H1 (cell line): ENCODE measurements around the gene IFT20. TPM values are rescaled to one million over a fixed set of nuclear protein-coding genes. Genes with fewer than 3 reads are reported as not detected.

ENCODE experiments used
- CTCF ChIA-PET: fragments of 300-600 bp; sonication (Branson Sonifier 250); formaldehyde crosslinking; loops from one replicate; lab custom pipeline; 2021; ENCODE audit not compliant: partially characterized antibody; lab: Charles Lee
- POLR2A ChIA-PET: fragments of 300-600 bp; sonication (Branson Sonifier 250); formaldehyde crosslinking; loops from one replicate; lab custom pipeline; 2021; ENCODE audit warnings: inconsistent platforms; ENCODE audit not compliant: partially characterized antibody; lab: Charles Lee
- DNase-seq, 2 experiments: peaks; one replicate each; pipeline versions ENCODE4 v3.0.0 to v3.0.0-alpha.2; 2010 to 2022; ENCODE audit warnings: low spot score in 2 of 2, low read depth in 1 of 2, mixed read lengths in 1 of 2
- FAIRE-seq: peaks from 2 replicates; lab custom pipeline; 2011; peaks lifted over from hg19 to GRCh38; lab: Jason Lieb, UNC
- H2AFZ ChIP-seq: 2 replicates; pipeline ENCODE4 v1.8.1; 2012; ENCODE audit warnings: low read length, inconsistent platforms
- H2AK5ac ChIP-seq: 2 replicates; pipeline ENCODE4 v1.6.1; 2013; ENCODE audit warnings: low read depth, low read length
- H2BK120ac ChIP-seq: replicated peaks from 2 replicates; pipeline ENCODE3; 2013; ENCODE audit warnings: low read depth, low read length, inconsistent platforms
- H2BK12ac ChIP-seq: 2 replicates; pipeline ENCODE4 v1.6.1; 2013; ENCODE audit warnings: low read depth, low read length
- H2BK15ac ChIP-seq: 2 replicates; pipeline ENCODE4 v1.6.1; 2013; ENCODE audit warnings: low read length
- H2BK20ac ChIP-seq: 2 replicates; pipeline ENCODE4 v1.6.1; 2013; ENCODE audit warnings: low read length
- H2BK5ac ChIP-seq: 2 replicates; pipeline ENCODE4 v1.6.1; 2013; ENCODE audit warnings: low read depth, low read length
- H3K14ac ChIP-seq: 2 replicates; pipeline ENCODE4 v1.6.1; 2013; ENCODE audit warnings: inconsistent platforms; ENCODE audit not compliant: insufficient read length
- H3K18ac ChIP-seq: 2 replicates; pipeline ENCODE4 v1.6.1; 2013; ENCODE audit warnings: low read length; ENCODE audit errors: extremely low read depth
- H3K23ac ChIP-seq: 2 replicates; pipeline ENCODE4 v1.6.1; 2013; ENCODE audit warnings: inconsistent platforms; ENCODE audit not compliant: insufficient read length
- H3K23me2 ChIP-seq: 2 replicates; pipeline ENCODE4 v1.6.1; 2013; ENCODE audit warnings: low read depth, low read length
- H3K27ac ChIP-seq: 2 replicates; pipeline ENCODE4 v1.6.1; 2011; ENCODE audit warnings: low read depth, low read length, inconsistent platforms
- H3K27me3 ChIP-seq, 4 experiments: replicated peaks in 1 of 4; 1 replicate in 1 of 4; 2 replicates in 3 of 4; pipeline versions ENCODE4 v1.6.1 to v1.8.1; 2011 to 2013; ENCODE audit warnings: low read length in 3 of 4, mild to moderate bottlenecking in 3 of 4, inconsistent platforms in 2 of 4, mixed read lengths in 2 of 4, moderate library complexity in 1 of 4; ENCODE audit not compliant: control insufficient read depth in 3 of 4, insufficient read depth in 3 of 4; ENCODE audit errors: extremely low read depth in 1 of 4
- H3K36me3 ChIP-seq, 4 experiments: 2 replicates each; pipeline versions ENCODE4 v1.6.1 to v1.8.1; 2011 to 2013; ENCODE audit warnings: mild to moderate bottlenecking in 4 of 4, low read length in 3 of 4, moderate library complexity in 2 of 4, control low read depth in 1 of 4, inconsistent platforms in 1 of 4; ENCODE audit not compliant: insufficient read depth in 4 of 4, control insufficient read depth in 2 of 4
- H3K4ac ChIP-seq: replicated peaks from 2 replicates; pipeline ENCODE3; 2013; ENCODE audit warnings: low read length, low read depth, mixed read lengths, inconsistent platforms; ENCODE audit not compliant: insufficient read length
- H3K4me1 ChIP-seq, 4 experiments: replicated peaks in 1 of 4; 1 replicate in 1 of 4; 2 replicates in 3 of 4; pipeline versions ENCODE4 v1.6.1 to v1.8.1; 2011 to 2013; ENCODE audit warnings: low read length in 3 of 4, inconsistent platforms in 2 of 4, mixed read lengths in 1 of 4; ENCODE audit not compliant: insufficient read depth in 4 of 4, control insufficient read depth in 3 of 4
- H3K4me2 ChIP-seq, 2 experiments: 2 replicates each; pipeline versions ENCODE4 v1.6.1 to v1.8.1; 2011 to 2013; ENCODE audit warnings: low read depth in 2 of 2, low read length in 2 of 2, control low read depth in 1 of 2, inconsistent platforms in 1 of 2, mild to moderate bottlenecking in 1 of 2; ENCODE audit not compliant: insufficient read depth in 1 of 2
- H3K4me3 ChIP-seq, 4 experiments: fragments of 200-600, 300-600 bp in 1 of 4; sonication (generic), shearing (Covaris generic), sonication (Bioruptor Twin) in 1 of 4; 2 replicates each; pipeline versions ENCODE4 v1.5.1 to v1.8.1; 2011 to 2016; ENCODE audit warnings: low read length in 4 of 4, low read depth in 3 of 4, control low read depth in 2 of 4, inconsistent platforms in 2 of 4, mild to moderate bottlenecking in 2 of 4, mixed read lengths in 1 of 4, moderate library complexity in 1 of 4; ENCODE audit not compliant: insufficient read depth in 2 of 4; ENCODE audit errors: extremely low read depth in 1 of 4
- H3K56ac ChIP-seq: replicated peaks from 2 replicates; pipeline ENCODE3; 2013; ENCODE audit warnings: low read depth, mild to moderate bottlenecking, mixed read lengths, low read length, inconsistent platforms; ENCODE audit not compliant: insufficient read length
- H3K79me1 ChIP-seq: 2 replicates; pipeline ENCODE4 v1.6.1; 2013; ENCODE audit warnings: low read depth, low read length, control low read depth
- H3K79me2 ChIP-seq, 2 experiments: 2 replicates each; pipeline versions ENCODE4 v1.6.1 to v1.8.1; 2012 to 2013; ENCODE audit warnings: low read length in 2 of 2, mild to moderate bottlenecking in 2 of 2, inconsistent platforms in 1 of 2; ENCODE audit not compliant: insufficient read depth in 2 of 2, control insufficient read depth in 1 of 2
- H3K9ac ChIP-seq, 4 experiments: replicated peaks in 1 of 4; 1 replicate in 1 of 4; 2 replicates in 3 of 4; pipeline versions ENCODE4 v1.6.1 to v1.8.1; 2011 to 2013; ENCODE audit warnings: low read depth in 3 of 4, low read length in 3 of 4, control low read depth in 2 of 4, mild to moderate bottlenecking in 2 of 4, moderate library complexity in 2 of 4, inconsistent platforms in 1 of 4; ENCODE audit errors: extremely low read depth in 1 of 4
- H3K9me3 ChIP-seq, 2 experiments: 2 replicates each; pipeline versions ENCODE4 v1.6.1 to v1.8.1; 2012 to 2013; ENCODE audit warnings: mild to moderate bottlenecking in 2 of 2, moderate library complexity in 2 of 2, control low read depth in 1 of 2, inconsistent platforms in 1 of 2, low read depth in 1 of 2, low read length in 1 of 2, mixed read lengths in 1 of 2; ENCODE audit not compliant: insufficient read depth in 2 of 2
- H4K20me1 ChIP-seq, 2 experiments: replicated peaks in 1 of 2; 2 replicates each; pipeline versions ENCODE3 to v1.8.1; 2011 to 2013; ENCODE audit warnings: inconsistent platforms in 2 of 2, low read length in 2 of 2, mild to moderate bottlenecking in 1 of 2; ENCODE audit not compliant: insufficient read depth in 2 of 2, control insufficient read depth in 1 of 2
- H4K5ac ChIP-seq: 2 replicates; pipeline ENCODE4 v1.6.1; 2013; ENCODE audit warnings: low read length, low read depth, mixed read lengths, inconsistent platforms; ENCODE audit not compliant: insufficient read length
- H4K8ac ChIP-seq: 2 replicates; pipeline ENCODE4 v1.8.0; 2013; ENCODE audit warnings: mild to moderate bottlenecking, moderate library complexity, low read length, inconsistent platforms; ENCODE audit not compliant: insufficient read depth; ENCODE audit errors: extremely low read depth
- H4K91ac ChIP-seq: replicated peaks from 2 replicates; pipeline ENCODE3; 2013; ENCODE audit warnings: low read length, mixed read lengths, inconsistent platforms; ENCODE audit not compliant: insufficient read length
- ATF2 ChIP-seq: IDR thresholded peaks from 2 replicates; pipeline ENCODE4 v1.6.1; 2012; ENCODE audit warnings: low read length, inconsistent platforms
- BRCA1 ChIP-seq: IDR thresholded peaks from 2 replicates; pipeline ENCODE4 v1.6.1; 2012; ENCODE audit warnings: low read depth, low read length, improper control_type of control experiment
- CHD2 ChIP-seq: IDR thresholded peaks from 2 replicates; pipeline ENCODE4 v1.6.1; 2012; ENCODE audit warnings: low read length, improper control_type of control experiment
- CREB1 ChIP-seq: IDR thresholded peaks from 2 replicates; pipeline ENCODE4 v1.6.1; 2012; ENCODE audit warnings: inconsistent platforms
- EZH2 ChIP-seq: fragments of 200-600 bp; sonication (generic); IDR thresholded peaks from 2 replicates; pipeline ENCODE4 v1.7.1; 2012; ENCODE audit warnings: low read depth, mild to moderate bottlenecking, moderate library complexity, low read length, inconsistent platforms; ENCODE audit not compliant: severe bottlenecking
- KDM4A ChIP-seq: IDR thresholded peaks from one replicate; pipeline ENCODE4 v1.7.1; 2012; ENCODE audit warnings: low read depth, mild to moderate bottlenecking, moderate library complexity, low read length, inconsistent platforms; ENCODE audit not compliant: severe bottlenecking
- NANOG ChIP-seq: IDR thresholded peaks from 2 replicates; pipeline ENCODE4 v1.6.1; 2011; ENCODE audit warnings: low read length, low read depth, mild to moderate bottlenecking, inconsistent platforms; ENCODE audit not compliant: insufficient read depth, poor library complexity, severe bottlenecking
- PHF8 ChIP-seq: fragments of 200-600 bp; sonication (generic); conservative IDR thresholded peaks from 2 replicates; pipeline ENCODE4 v1.7.1; 2012; ENCODE audit warnings: low read depth, mild to moderate bottlenecking, inconsistent platforms, low read length, moderate library complexity
- SIX5 ChIP-seq: IDR thresholded peaks from 2 replicates; pipeline ENCODE4 v1.6.1; 2011; ENCODE audit warnings: mild to moderate bottlenecking, low read depth, low read length
- TBP ChIP-seq: IDR thresholded peaks from 2 replicates; pipeline ENCODE4 v1.6.1; 2011; ENCODE audit warnings: low read depth, low read length, improper control_type of control experiment
- WGBS, 2 experiments: shearing (Covaris generic) in 1 of 2; methylation state at CpG; one replicate each; pipeline versions ENCODE4 v1.1.6 to v1.1.7; 2013 to 2015; ENCODE audit warnings: low lambda C conversion rate in 2 of 2, mixed read lengths in 2 of 2, inconsistent platforms in 1 of 2, low coverage in 1 of 2, missing lambda C conversion rate in 1 of 2; ENCODE audit not compliant: insufficient replicate concordance in 2 of 2, insufficient coverage in 1 of 2, insufficient read length in 1 of 2; ENCODE audit errors: extremely low coverage in 1 of 2, missing lambda C conversion rate in 1 of 2; 5-methylcytosine and 5-hydroxymethylcytosine counted together
- polyA plus RNA-seq, 7 experiments: library from polyadenylated mRNA; depleted of rRNA in 3 of 7; stranded (reverse) in 5 of 7; unstranded in 2 of 7; fragments of >200 nt in 5 of 7; fragments of 200-250 nt in 2 of 7; gene quantifications; 1 replicate in 5 of 7; 2 replicates in 1 of 7; 4 replicates in 1 of 7; pipeline versions ENCODE4 v1.2.1 to v1.2.3, GENCODE V29; 2011 to 2013; ENCODE audit warnings: missing spikeins in 2 of 7, mixed read lengths in 2 of 7
- total RNA-seq: library from RNA; stranded (reverse); fragmentation: NEBNext Ultra II Directional; extraction: Animal tissue kit (Norgen Biotek cat#: 25700); gene quantifications from 2 replicates; pipeline ENCODE4 v1.2.1, GENCODE V29; 2021

IFT20 gene
- total and polyA plus RNA-seq, 2 of the 8 experiments (the other 6 are each of a cell fraction or from before 2014, with no cell fraction given): 9.0 to 21.0 TPM

- H2BK20ac ChIP-seq: no peak overlapping the region
- no peak overlapping the region for H2AK5ac ChIP-seq
- no peak overlapping the region for H3K9ac ChIP-seq
- no peak overlapping the region for H3K4me3 ChIP-seq
- no peaks in the 10 kb centered on the region for H3K36me3 ChIP-seq
- H3K23ac ChIP-seq: no peak overlapping the region
- WGBS, 2 experiments: 94% methylated on average over 6 of the region's 6 CpGs; no CpG with 5 or more reads in 1 of the 2 experiments
- ChIA-PET CTCF (interaction anchor here (1.7 kb wide), 1 partner anchor 8 kb away, joined by 3 read pairs; no protein-coding TSS in a partner anchor), POLR2A (no interaction called here)
- H4K20me1 ChIP-seq: no peaks in the 10 kb centered on the region
- H4K91ac ChIP-seq: no peak overlapping the region
- H3K18ac ChIP-seq: no peak overlapping the region
- H3K27me3 ChIP-seq: no peaks in the 10 kb centered on the region
- H3K4me1 ChIP-seq: no peaks in the 10 kb centered on the region
- no peak overlapping the region for H3K27ac ChIP-seq
- H2BK5ac ChIP-seq: no peak overlapping the region
- H4K8ac ChIP-seq: no peak overlapping the region
- no peak overlapping the region for H2BK12ac ChIP-seq
- no peak for TF ChIP-seq ATF2
- TF ChIP-seq CHD2: no peak
- TF ChIP-seq KDM4A: no peak
- TF ChIP-seq EZH2: no peak
- TF ChIP-seq NANOG: no peak
- no peak for TF ChIP-seq BRCA1
- TF ChIP-seq SIX5: no peak
- TF ChIP-seq CREB1: no peak
- no peak for TF ChIP-seq PHF8
- no peak for TF ChIP-seq TBP
- no peaks in the 10 kb centered on the region for H3K79me1 ChIP-seq
- H3K4ac ChIP-seq: no peak overlapping the region
- H4K5ac ChIP-seq: no peak overlapping the region
- H2BK120ac ChIP-seq: no peak overlapping the region
- H2BK15ac ChIP-seq: no peak overlapping the region
- FAIRE-seq: no peak
- no peak overlapping the region for H3K14ac ChIP-seq
- no peak overlapping the region for H3K4me2 ChIP-seq
- H3K56ac ChIP-seq: no peak overlapping the region
- DNase-seq: no peak
- H3K23me2 ChIP-seq: no peaks in the 10 kb centered on the region
- no peak overlapping the region for H2AFZ ChIP-seq
- no peaks in the 10 kb centered on the region for H3K9me3 ChIP-seq
- no peaks in the 10 kb centered on the region for H3K79me2 ChIP-seq
Observed at GRCh38 chr17:28279411-28279810, 55.9 kb downstream of the IFT20 start.
